Astrocyte of the cerebellum (primary cell): ENCODE data around the gene PHF21A.

Source experiments
- DNase-seq: peaks from one replicate; pipeline ENCODE4 v3.0.0-alpha.2; 2011; ENCODE audit warnings: low read depth
- H3K4me3 ChIP-seq: 2 replicates; pipeline ENCODE4 v1.5.1; 2011; ENCODE audit warnings: mild to moderate bottlenecking, low read depth, low read length, moderate library complexity
- in situ Hi-C: cut with HindIII; loops from 2 replicates; pipeline ENCODE4 v1.10.0; 2017; ENCODE audit warnings: low sequenced_read_pairs
- TF ChIP-seq, protein P1 (sequence below): IDR thresholded peaks from 2 replicates; pipeline ENCODE4 v1.5.1; 2012; ENCODE audit warnings: low read length, low read depth, moderate library complexity, mild to moderate bottlenecking; ENCODE audit errors: missing control alignments

PHF21A gene

DNA sequence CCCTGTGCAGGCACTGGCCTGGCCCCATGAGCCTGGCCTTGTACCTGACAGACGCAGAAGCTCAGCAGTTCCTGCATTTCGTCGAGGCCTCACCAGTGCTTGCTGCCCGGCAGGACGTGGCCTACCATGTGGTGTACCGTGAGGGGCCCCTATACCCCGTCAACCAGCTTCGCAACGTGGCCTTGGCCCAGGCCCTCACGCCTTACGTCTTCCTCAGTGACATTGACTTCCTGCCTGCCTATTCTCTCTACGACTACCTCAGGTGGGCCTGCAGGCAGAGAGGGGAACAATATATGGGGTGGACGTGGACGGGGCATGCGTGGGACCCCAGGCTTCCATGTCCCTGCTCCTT, 193.9 kb downstream of the PHF21A start:
- TF ChIP-seq, protein P1, sequence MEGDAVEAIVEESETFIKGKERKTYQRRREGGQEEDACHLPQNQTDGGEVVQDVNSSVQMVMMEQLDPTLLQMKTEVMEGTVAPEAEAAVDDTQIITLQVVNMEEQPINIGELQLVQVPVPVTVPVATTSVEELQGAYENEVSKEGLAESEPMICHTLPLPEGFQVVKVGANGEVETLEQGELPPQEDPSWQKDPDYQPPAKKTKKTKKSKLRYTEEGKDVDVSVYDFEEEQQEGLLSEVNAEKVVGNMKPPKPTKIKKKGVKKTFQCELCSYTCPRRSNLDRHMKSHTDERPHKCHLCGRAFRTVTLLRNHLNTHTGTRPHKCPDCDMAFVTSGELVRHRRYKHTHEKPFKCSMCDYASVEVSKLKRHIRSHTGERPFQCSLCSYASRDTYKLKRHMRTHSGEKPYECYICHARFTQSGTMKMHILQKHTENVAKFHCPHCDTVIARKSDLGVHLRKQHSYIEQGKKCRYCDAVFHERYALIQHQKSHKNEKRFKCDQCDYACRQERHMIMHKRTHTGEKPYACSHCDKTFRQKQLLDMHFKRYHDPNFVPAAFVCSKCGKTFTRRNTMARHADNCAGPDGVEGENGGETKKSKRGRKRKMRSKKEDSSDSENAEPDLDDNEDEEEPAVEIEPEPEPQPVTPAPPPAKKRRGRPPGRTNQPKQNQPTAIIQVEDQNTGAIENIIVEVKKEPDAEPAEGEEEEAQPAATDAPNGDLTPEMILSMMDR = no peak
- in situ Hi-C loops = no loop called here
- no peak overlapping the region for H3K4me3 ChIP-seq
- DNase-seq = no peak

DNA sequence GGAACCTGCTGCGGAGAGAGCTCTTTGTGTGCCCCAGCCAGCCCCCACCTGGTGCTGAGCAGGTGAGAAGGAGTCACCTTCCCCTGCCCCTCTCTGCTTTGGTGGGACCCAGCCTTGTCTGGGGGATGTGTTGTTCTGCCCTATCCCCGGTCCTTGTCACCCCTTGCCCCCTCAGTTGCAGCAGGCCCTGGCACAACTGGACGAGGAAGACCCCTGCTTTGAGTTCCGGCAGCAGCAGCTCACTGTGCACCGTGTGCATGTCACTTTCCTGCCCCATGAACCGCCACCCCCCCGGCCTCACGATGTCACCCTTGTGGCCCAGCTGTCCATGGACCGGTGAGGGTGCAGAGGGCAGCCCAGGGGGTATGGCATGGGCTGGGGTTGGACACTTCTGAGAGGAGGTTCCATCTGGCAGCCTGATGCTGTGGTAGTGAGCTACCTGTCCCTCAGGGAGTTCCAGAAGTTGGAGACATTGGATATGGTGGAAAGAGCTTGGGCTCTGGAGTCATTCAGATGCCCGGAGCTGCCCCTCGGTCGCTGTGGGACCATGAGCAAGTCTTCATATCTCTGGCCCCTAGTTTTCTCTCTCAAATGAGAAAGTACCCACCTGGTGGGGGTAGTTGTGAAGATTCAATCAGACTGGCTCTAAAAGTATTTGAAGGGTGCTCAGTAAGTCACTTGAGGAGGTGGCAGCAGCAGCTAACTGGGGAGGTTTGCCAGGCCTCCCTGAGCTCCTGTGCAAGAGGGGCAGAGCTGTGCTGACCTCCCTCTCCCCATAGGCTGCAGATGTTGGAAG, 194.5 kb downstream of the PHF21A start:
- in situ Hi-C loops = no loop called here
- no peak for DNase-seq
- H3K4me3 ChIP-seq = no peak overlapping the region
- TF ChIP-seq, protein P1 = no peak

DNA sequence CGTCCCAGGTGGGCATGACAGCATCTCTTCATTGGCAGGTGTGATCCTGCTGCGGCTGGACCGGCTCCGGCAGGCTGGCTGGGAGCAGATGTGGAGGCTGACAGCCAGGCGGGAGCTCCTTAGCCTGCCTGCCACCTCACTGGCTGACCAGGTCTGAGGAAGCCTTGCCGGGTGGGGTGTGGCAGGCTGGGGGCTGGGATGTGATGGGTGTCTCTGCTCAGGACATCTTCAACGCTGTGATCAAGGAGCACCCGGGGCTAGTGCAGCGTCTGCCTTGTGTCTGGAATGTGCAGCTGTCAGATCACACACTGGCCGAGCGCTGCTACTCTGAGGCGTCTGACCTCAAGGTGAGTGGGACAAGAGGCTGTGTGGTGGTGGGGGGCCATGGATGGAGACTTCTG, 195.3 kb downstream of the PHF21A start:
- in situ Hi-C loops = no loop called here
- TF ChIP-seq, protein P1 = no peak
- DNase-seq = no peak
- no peak overlapping the region for H3K4me3 ChIP-seq

DNA sequence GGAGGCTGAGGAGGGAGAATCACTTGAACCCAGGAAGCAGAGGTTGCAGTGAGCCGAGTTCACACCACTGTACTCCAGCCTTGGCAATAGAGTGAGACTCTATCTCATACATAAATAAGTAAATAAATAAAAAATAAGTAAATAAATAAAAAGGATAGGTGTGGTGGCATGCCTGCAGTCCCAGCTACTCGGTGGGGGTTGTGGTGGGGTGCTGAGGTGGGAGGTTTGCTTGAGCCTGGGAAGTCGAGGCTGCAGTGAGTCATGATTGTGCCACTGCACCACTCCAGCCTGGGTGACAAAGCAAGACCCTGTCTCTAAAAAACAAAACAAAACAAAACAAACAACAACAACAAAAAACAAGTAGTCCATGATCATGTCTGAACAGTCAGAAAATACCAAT, 195.7 kb downstream of the PHF21A start:
- DNase-seq = no peak
- in situ Hi-C loops = no loop called here
- TF ChIP-seq, protein P1 = no peak
- no peak overlapping the region for H3K4me3 ChIP-seq

DNA sequence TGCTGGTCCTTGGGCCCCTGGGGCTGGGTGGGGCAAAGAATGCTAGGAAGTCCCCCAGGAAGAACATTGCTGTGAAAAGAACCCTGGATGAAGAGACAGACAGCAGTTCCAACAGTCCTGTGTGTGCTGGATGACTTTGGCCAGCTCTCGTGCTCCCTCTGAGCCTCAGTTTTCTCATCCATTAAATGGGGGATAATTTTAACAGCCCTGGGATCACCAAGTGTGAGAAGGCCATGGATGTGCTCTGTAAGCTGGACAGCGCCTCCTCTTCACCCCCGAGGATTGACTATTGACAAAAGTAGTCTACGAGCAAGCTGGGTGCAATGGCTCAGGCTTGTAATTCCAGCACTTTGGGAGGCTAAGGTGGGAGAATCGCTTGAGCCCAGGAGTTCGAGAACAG, 196.3 kb downstream of the PHF21A start:
- in situ Hi-C loops = no loop called here
- DNase-seq = no peak
- TF ChIP-seq, protein P1 = no peak
- no peak overlapping the region for H3K4me3 ChIP-seq

DNA sequence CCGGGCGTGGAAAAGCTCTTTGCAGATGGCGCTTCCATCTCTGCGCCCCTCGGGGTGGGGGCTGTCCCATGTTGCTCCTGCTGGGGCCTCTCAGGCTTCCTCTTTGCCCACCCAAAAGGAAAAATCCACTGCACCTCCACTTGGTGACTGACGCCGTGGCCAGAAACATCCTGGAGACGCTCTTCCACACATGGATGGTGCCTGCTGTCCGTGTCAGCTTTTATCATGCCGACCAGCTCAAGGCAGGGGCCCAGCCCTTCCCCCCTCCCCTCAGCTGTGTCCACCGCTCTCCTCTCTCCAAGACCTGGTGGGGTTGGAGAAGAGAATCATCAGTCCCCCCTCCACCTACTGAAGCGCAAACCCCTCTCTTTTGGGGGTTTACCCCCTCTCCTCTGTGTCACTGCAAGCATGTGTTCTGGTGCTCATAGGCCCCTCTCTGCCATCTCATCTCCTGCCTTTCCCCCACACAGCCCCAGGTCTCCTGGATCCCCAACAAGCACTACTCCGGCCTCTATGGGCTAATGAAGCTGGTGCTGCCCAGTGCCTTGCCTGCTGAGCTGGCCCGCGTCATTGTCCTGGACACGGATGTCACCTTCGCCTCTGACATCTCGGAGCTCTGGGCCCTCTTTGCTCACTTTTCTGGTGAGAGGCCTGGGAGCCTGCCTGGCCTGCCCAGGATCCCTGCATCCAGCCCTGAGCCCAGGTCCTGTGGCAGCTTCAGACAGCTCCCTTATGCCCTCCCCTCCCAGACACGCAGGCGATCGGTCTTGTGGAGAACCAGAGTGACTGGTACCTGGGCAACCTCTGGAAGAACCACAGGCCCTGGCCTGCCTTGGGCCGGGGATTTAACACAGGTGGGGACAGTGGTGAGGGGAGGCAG, 197.0 kb downstream of the PHF21A start:
- no peak overlapping the region for H3K4me3 ChIP-seq
- in situ Hi-C loops = no loop called here
- TF ChIP-seq, protein P1 = no peak
- DNase-seq = no peak
